ENCODE results near the gene C13orf46.

Gene C13orf46

DNA sequence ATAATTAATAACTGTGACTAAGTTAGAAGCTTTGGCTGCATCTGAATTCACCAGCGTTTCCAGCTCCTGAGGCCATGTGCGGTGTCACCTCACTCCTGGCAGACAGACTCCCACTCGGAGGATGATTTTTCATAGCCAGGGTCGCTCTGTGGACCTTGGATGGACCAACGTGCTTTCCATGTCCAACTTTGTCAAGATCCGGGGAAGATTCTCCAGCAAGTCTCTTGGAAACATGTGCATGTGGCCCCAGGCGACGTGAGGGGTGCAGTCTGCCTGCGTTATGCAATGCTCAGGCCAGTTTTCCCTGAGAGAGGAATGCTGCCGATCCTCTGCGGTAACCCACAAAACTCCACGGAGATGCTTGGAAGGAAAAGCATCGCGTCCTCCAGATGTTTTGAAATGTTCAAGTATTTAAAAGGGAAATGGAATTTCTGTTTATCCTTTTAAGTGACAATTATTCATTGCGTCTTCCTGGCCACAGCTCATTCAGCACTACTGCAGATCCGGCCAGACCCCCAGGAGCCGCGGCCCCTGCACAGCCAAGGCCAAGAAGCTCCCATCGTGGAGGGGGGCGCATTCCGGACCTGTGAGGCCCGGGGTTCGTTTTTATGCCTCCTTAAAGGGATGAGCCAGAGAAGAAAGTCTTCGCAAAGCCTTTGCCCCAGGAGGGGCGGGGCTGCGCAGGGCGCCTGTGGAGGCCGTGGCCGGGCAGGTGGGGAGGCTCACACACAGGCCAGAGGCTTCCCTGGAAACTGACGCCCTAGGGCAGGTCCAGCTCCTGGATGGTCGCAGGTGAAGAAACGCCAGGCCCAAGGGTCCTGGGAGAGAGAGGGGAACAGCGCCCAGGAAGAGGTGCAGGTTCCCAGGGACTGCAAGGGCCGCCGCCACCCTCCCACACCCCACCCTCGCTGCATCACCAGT lies 46.0 kb downstream of the C13orf46 start:
- H3K4me3 ChIP-seq (ENCODE audit: insufficient read length, low read depth): no peak overlapping the region

DNA sequence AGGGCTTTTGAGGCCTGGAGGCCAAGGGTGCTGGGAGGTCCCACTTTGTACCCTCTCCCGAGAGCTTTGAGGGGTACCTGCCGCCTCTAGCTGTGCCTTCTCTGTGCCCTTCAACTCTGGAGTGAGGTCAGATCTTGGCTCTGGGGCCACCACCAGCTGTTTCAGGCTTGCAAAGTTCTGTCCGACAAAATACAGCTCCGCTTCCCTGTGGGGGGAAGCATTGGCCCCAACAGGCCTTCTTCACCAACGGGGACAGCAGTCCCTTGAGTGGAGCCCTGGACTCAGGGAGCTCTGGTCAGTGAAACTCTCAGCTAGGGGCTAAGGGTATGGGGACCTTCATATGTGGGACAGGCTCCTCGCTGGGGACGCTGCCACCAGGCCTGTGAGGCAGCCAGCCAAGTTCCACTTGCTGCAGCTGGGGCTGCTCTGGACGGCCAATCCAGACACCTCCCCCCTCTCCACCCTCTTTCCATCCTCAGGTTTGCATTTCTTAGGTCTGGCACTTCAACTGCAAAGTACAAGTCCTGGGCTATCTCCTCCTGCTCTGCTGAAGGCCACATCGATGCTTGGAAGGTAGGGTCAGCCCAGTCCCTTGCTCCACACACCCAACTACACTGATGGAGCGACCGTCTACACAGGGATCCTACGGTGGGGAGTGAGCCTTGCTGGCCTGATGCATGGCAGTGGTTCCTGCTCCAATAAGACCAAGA lies 46.8 kb downstream of the C13orf46 start:
- Histone ChIP-seq H3K9ac (ENCODE audit: insufficient read length, low read depth) (no peak overlapping the region), H3K27me3 (ENCODE audit: insufficient read depth, insufficient read length) (no peaks in the 10 kb centered on the region), H3K4me1 (ENCODE audit: insufficient read depth, insufficient read length) (peaks cover 13% of the 10 kb centered on the region), H3K36me3 (ENCODE audit: insufficient read depth, insufficient read length, low read length) (no peaks in the 10 kb centered on the region), H3K9me3 (ENCODE audit: insufficient read depth, low read length) (peaks cover 2% of the 10 kb centered on the region; the same call in 1 of the 2 replicates), H3K4me3 (ENCODE audit: insufficient read length, low read depth) (no peak overlapping the region)
- no peak for TF ChIP-seq SUZ12 (IDR thresholded peaks at IDR 0.05; ENCODE audit: extremely low read depth, insufficient read depth, insufficient read length)
- no peak for TF ChIP-seq ZNF274 (IDR thresholded peaks at IDR 0.05; ENCODE audit: low read depth, low read length)
- TF ChIP-seq YY1 (IDR thresholded peaks at IDR 0.05; ENCODE audit: insufficient read depth, insufficient read length): no peak
- DNase-seq (ENCODE audit: low read depth, low spot score): no peak

More for the DNA sequence above, 46.0 kb downstream of the C13orf46 start:
- H3K9ac ChIP-seq (ENCODE audit: insufficient read length, low read depth): no peak overlapping the region
- peaks cover 4% of the 10 kb centered on the region; the same call in 1 of the 2 replicates for H3K9me3 ChIP-seq (ENCODE audit: insufficient read depth, low read length)
- H3K27me3 ChIP-seq (ENCODE audit: insufficient read depth, insufficient read length): no peaks in the 10 kb centered on the region
- no peak for DNase-seq (ENCODE audit: low read depth, low spot score)
- peaks cover 13% of the 10 kb centered on the region for H3K4me1 ChIP-seq (ENCODE audit: insufficient read depth, insufficient read length)
- no peaks in the 10 kb centered on the region for H3K36me3 ChIP-seq (ENCODE audit: insufficient read depth, insufficient read length, low read length)
- TF ChIP-seq YY1 (IDR thresholded peaks at IDR 0.05; ENCODE audit: insufficient read depth, insufficient read length) (no peak), SUZ12 (IDR thresholded peaks at IDR 0.05; ENCODE audit: extremely low read depth, insufficient read depth, insufficient read length) (no peak)

DNA sequence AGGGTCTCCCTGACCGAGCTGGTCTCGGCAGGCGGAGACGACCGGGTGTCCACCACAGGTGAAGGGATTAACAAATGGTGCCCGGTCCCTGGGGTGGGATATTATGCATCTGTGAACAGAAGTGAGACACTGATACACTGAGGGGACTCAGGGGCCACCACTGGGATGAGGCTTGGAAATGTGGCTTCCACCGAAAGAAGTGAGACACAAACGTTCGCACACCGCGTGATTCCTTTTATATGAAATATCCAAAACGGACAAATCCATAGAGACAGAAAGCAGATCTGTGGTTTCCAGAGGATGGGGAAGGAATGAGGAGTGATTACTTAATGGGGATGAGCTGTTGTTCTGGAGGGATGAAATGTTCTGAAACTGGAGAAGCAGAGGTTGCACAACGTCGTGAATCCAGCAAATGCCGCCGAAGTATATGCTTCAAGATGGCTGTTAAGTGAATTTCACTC lies 47.5 kb downstream of the C13orf46 start:
- Histone ChIP-seq H3K9ac (ENCODE audit: insufficient read length, low read depth) (no peak overlapping the region), H3K4me3 (ENCODE audit: insufficient read length, low read depth) (no peak overlapping the region), H3K9me3 (ENCODE audit: insufficient read depth, low read length) (no peaks in the 10 kb centered on the region), H3K27me3 (ENCODE audit: insufficient read depth, insufficient read length) (no peaks in the 10 kb centered on the region), H3K4me1 (ENCODE audit: insufficient read depth, insufficient read length) (peaks cover 13% of the 10 kb centered on the region), H3K36me3 (ENCODE audit: insufficient read depth, insufficient read length, low read length) (no peaks in the 10 kb centered on the region)
- DNase-seq (ENCODE audit: low read depth, low spot score): no peak
- TF ChIP-seq SUZ12 (IDR thresholded peaks at IDR 0.05; ENCODE audit: extremely low read depth, insufficient read depth, insufficient read length) (no peak), YY1 (IDR thresholded peaks at IDR 0.05; ENCODE audit: insufficient read depth, insufficient read length) (no peak)

DNA sequence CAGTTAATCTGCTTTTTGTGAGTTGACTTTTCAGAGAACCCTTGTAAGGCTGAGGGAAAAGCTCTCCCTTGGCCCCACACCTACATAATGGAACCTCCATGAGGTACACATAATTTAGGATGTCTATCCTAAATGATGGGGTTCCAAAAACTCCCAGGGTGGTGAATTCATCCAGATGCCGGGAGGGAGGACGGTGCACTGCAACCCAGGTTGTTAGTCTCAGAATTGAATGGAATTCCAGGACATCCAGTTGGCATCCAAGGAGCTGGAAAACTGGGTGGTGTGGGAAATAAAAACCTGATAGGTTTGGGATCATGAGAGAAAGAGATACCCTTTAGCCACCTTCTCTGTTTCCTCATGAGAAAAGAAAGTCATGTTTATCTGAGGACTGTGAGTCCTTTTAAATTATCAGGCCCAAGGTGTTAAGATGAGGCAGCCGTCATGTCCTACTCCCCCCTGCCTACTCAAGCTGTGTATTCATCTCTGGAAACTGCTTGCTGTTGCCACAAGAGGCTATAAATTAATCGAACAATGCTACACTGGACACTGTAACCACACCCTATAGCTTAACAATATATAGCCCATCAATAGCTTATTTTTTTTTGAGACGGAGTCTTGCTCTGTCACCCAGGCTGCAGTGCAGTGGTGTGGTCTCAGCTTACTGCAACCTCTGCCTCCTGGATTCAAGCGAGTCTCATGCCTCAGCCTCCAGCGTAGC lies 49.5 kb downstream of the C13orf46 start:
- no peaks in the 10 kb centered on the region for H3K27me3 ChIP-seq (ENCODE audit: insufficient read depth, insufficient read length)
- no peak overlapping the region for H3K4me3 ChIP-seq (ENCODE audit: insufficient read length, low read depth)
- no peaks in the 10 kb centered on the region for H3K9me3 ChIP-seq (ENCODE audit: insufficient read depth, low read length)
- peaks cover 13% of the 10 kb centered on the region for H3K4me1 ChIP-seq (ENCODE audit: insufficient read depth, insufficient read length)
- no peaks in the 10 kb centered on the region for H3K36me3 ChIP-seq (ENCODE audit: insufficient read depth, insufficient read length, low read length)
- no peak overlapping the region for H3K9ac ChIP-seq (ENCODE audit: insufficient read length, low read depth)
- TF ChIP-seq YY1 (IDR thresholded peaks at IDR 0.05; ENCODE audit: insufficient read depth, insufficient read length) (no peak), ZNF274 (IDR thresholded peaks at IDR 0.05; ENCODE audit: low read depth, low read length) (no peak), SUZ12 (IDR thresholded peaks at IDR 0.05; ENCODE audit: extremely low read depth, insufficient read depth, insufficient read length) (no peak)
- DNase-seq (ENCODE audit: low read depth, low spot score): no peak

DNA sequence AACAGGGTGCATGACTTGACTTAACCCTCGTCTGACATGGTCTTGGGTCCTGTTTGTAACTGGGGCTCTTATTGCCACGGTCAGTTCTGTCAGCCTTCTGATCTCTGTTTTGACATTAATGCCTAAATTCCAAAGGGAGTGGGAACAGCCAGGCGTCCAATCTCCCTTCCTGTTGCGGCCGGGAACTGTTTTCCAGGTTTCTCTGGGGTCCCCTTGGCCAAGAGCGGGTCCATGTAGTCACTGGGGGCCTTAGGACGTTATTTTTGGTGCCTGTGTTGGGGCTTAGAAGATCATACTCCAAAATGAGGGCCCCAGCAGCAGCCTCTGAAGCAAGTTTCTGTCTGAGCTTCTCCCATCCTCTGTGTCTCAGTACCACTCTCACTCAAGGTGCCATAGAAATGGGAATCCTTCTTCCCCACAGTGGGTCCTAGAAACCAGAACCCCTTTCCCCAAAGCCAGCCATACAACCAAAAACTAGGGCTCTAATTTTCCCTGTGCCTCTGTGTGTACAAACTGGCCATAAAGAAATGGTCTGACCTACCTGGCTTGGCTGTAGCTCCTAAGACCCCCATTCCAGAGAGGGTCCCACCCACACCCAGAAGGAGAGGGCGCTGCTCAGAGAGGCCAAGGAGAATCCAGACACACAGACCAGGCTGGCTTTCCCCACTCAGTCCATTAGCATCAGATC lies 50.4 kb downstream of the C13orf46 start:
- Histone ChIP-seq H3K27me3 (ENCODE audit: insufficient read depth, insufficient read length) (no peaks in the 10 kb centered on the region), H3K36me3 (ENCODE audit: insufficient read depth, insufficient read length, low read length) (no peaks in the 10 kb centered on the region), H3K9me3 (ENCODE audit: insufficient read depth, low read length) (no peaks in the 10 kb centered on the region), H3K9ac (ENCODE audit: insufficient read length, low read depth) (no peak overlapping the region), H3K4me3 (ENCODE audit: insufficient read length, low read depth) (no peak overlapping the region), H3K4me1 (ENCODE audit: insufficient read depth, insufficient read length) (peaks cover 13% of the 10 kb centered on the region)
- DNase-seq (ENCODE audit: low read depth, low spot score): no peak
- TF ChIP-seq YY1 (IDR thresholded peaks at IDR 0.05; ENCODE audit: insufficient read depth, insufficient read length) (no peak), ZNF274 (IDR thresholded peaks at IDR 0.05; ENCODE audit: low read depth, low read length) (no peak), SUZ12 (IDR thresholded peaks at IDR 0.05; ENCODE audit: extremely low read depth, insufficient read depth, insufficient read length) (no peak)

DNA sequence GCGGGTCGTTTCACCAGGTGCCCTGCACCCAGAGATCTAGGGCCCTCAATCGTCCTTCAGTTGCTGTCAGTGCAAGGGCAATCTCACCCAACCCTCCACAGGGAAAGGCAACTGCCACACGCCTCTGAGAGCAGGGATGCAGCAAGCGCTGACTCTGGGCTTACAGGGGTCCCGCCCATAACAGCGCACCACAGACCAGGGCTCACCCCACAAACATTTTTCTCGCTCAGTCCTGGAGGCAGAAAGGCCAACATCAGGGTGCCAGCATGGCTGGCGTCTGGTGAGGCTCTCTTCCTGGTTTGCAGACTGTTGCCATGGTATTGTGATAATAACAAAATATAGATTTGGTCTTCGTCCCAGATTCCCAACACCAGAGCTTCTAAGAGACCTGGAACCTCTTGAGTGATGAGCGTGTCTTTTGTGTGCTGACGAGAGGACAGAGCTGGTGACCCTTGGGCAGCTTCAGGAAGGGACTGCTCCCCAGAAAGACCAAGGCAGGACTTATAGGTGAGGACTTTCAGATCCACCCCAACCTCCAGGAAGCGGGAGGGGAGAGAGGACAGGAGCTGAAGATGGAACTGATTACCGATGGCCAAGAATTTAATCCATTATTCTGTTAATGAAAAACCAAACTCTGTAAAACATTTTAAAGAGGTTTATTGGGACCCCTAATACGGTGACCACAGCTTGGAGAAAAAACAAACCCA lies 51.3 kb downstream of the C13orf46 start:
- TF ChIP-seq ZNF274 (IDR thresholded peaks at IDR 0.05; ENCODE audit: low read depth, low read length) (no peak), YY1 (IDR thresholded peaks at IDR 0.05; ENCODE audit: insufficient read depth, insufficient read length) (no peak), SUZ12 (IDR thresholded peaks at IDR 0.05; ENCODE audit: extremely low read depth, insufficient read depth, insufficient read length) (no peak)
- H3K9ac ChIP-seq (ENCODE audit: insufficient read length, low read depth): no peak overlapping the region
- DNase-seq (ENCODE audit: low read depth, low spot score): no peak
- H3K27me3 ChIP-seq (ENCODE audit: insufficient read depth, insufficient read length): no peaks in the 10 kb centered on the region
- H3K9me3 ChIP-seq (ENCODE audit: insufficient read depth, low read length): no peaks in the 10 kb centered on the region
- no peaks in the 10 kb centered on the region for H3K36me3 ChIP-seq (ENCODE audit: insufficient read depth, insufficient read length, low read length)
- peaks cover 13% of the 10 kb centered on the region for H3K4me1 ChIP-seq (ENCODE audit: insufficient read depth, insufficient read length)
- H3K4me3 ChIP-seq (ENCODE audit: insufficient read length, low read depth): no peak overlapping the region
